ENCODE data around the gene ARHGDIB. TPM values are rescaled to one million over a fixed set of nuclear protein-coding genes. Genes with fewer than 3 reads are reported as not detected.

Gene ARHGDIB
- total and polyA plus RNA-seq, 10 of the 15 experiments (the other 5 are each of a cell fraction or from before 2014, with no cell fraction given), result 796 to 2,849 (median 1,346) TPM

GRCh38 chr12:14920475-14921126, 40.8 kb downstream of the ARHGDIB start:
- in situ Hi-C loops (cut with MboI) (no loop called here), intact Hi-C loops (cut with micrococcal nuclease; ENCODE audit: unreplicated experiment) (no loop called here)
- BruUV-seq (replicated peaks), result no TSS peak
- H3K9ac ChIP-seq (ENCODE audit: control insufficient read depth, insufficient read depth, low read length), result no peak overlapping the region
- H3K4me1 ChIP-seq (ENCODE audit: control insufficient read depth, insufficient read depth, low read length), result no peaks in the 10 kb centered on the region
- H3K4me2 ChIP-seq (ENCODE audit: control insufficient read depth, insufficient read depth), result no peak overlapping the region
- H3K36me3 ChIP-seq (ENCODE audit: control insufficient read depth in 2 of 2, insufficient read depth in 2 of 2, low read length in 1 of 2), result 0 out of 4 replicates have a peak, but pooled peaks cover 0 to 5% of the 10 kb centered on the region in 2 experiments
- RAD21 ChIA-PET (ENCODE audit: unreplicated experiment), result no interaction called here
- no peak for DNase-seq (ENCODE audit: low read depth, low spot score)
- no peak for FAIRE-seq
- no peak overlapping the region for H3K4me3 ChIP-seq
- SMC1A ChIA-PET (ENCODE audit: uncharacterized antibody, unreplicated experiment), result interaction anchor here (0.7 to 2.0 kb wide), 6 partner anchors 8 to 990 kb away, joined by 3 to 7 read pairs (median 3); partner anchors contain the start of genes DERA and ERP27
- no peaks in the 10 kb centered on the region for H3K79me2 ChIP-seq (ENCODE audit: control insufficient read depth, insufficient read depth, low read length)
- POLR2A ChIA-PET, result no interaction called here
- H4K20me1 ChIP-seq (ENCODE audit: control insufficient read depth, insufficient read depth), result no peaks in the 10 kb centered on the region
- H2AFZ ChIP-seq (ENCODE audit: control insufficient read depth, low read depth, low read length), result no peak overlapping the region
- CTCF ChIA-PET, result interaction anchor here (1.0 to 1.3 kb wide), 3 partner anchors 8 to 75 kb away, joined by 3 read pairs; no protein-coding TSS in a partner anchor
- ATAC-seq, result peak; percentile 26; the same call in 1 of the 3 replicates
- WGBS (ENCODE audit: insufficient coverage, insufficient replicate concordance, low lambda C conversion rate, missing lambda C conversion rate), result 47% methylated on average over 7 of the region's 7 CpGs
- no peak overlapping the region for H3K27ac ChIP-seq (ENCODE audit: control insufficient read depth, insufficient read depth)
- H3K9me3 ChIP-seq (replicated peaks; ENCODE audit: control insufficient read depth, insufficient read depth, low read length), result no peaks in the 10 kb centered on the region
- TF ChIP-seq PKNOX1 (IDR thresholded peaks at IDR 0.05) (no peak), TCF7 (IDR thresholded peaks at IDR 0.05; ENCODE audit: borderline replicate concordance) (no peak), SMAD5 (IDR thresholded peaks at IDR 0.05; ENCODE audit: low read depth) (no peak), SREBF2 (IDR thresholded peaks at IDR 0.05; ENCODE audit: low read length) (no peak), BCL3 (IDR thresholded peaks at IDR 0.05; ENCODE audit: borderline replicate concordance, insufficient read depth, low read depth, low read length, poor library complexity, severe bottlenecking) (no peak), SP1 (IDR thresholded peaks at IDR 0.05; ENCODE audit: low read depth, low read length) (no peak), RCOR1 (conservative IDR thresholded peaks at IDR 0.05; ENCODE audit: low read depth, low read length) (no peak), ZBTB4 (CRISPR knock-in tag; IDR thresholded peaks at IDR 0.05) (no peak), BHLHE40 (IDR thresholded peaks at IDR 0.05; ENCODE audit: borderline replicate concordance in 1 of 2, low read depth in 2 of 2, low read length in 1 of 2) (no peak), PAX8 (IDR thresholded peaks at IDR 0.05) (no peak), RAD21 (IDR thresholded peaks at IDR 0.05; ENCODE audit: insufficient read depth, low read depth, low read length) (no peak), CHD4 (IDR thresholded peaks at IDR 0.05) (no peak), SIX5 (IDR thresholded peaks at IDR 0.05; ENCODE audit: low read depth, low read length, severe bottlenecking) (no peak), RFX5 (IDR thresholded peaks at IDR 0.05; ENCODE audit: low read depth, low read length) (no peak), ZZZ3 (IDR thresholded peaks at IDR 0.05; ENCODE audit: control insufficient read depth, insufficient read length, low read depth) (no peak)
- no peaks in the 10 kb centered on the region for H3K27me3 ChIP-seq (replicated peaks in 1 of 2; ENCODE audit: control insufficient read depth in 2 of 2, insufficient read depth in 2 of 2, low read length in 1 of 2)

Data from GM12878 (cell line).